Hematopoietic multipotent progenitor cell treated with erythropoietin and hydrocortisone succinate and interleukin-3 and kit ligand, for 17 days (in vitro differentiated cells): Measurements from ENCODE around the gene P2RY6.

Experiments
- DNase-seq: peaks from one replicate; pipeline ENCODE4 v3.0.0-alpha.2; 2015; ENCODE audit warnings: low spot score

The P2RY6 gene

DNA sequence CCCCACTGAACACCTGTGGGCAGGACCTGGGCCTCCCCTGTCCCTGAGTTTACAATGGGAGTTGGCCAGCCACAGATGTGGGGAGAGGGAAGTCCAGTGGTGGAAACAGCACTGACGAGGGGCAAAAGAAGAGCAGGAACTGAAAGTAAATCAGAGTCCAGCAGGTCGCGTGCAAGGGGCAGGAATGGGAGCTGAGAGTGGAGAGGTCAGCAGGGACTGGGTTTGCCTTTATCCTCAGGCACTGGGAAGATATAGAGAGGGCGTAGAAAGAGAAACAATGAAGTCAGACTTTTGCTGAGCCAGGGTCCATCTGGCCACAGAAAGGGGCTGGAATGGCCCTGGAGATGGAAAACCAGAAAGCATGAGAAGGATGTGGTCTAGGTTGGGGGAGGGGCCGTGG, 8.5 kb downstream of the P2RY6 start:
- no peak for DNase-seq

DNA sequence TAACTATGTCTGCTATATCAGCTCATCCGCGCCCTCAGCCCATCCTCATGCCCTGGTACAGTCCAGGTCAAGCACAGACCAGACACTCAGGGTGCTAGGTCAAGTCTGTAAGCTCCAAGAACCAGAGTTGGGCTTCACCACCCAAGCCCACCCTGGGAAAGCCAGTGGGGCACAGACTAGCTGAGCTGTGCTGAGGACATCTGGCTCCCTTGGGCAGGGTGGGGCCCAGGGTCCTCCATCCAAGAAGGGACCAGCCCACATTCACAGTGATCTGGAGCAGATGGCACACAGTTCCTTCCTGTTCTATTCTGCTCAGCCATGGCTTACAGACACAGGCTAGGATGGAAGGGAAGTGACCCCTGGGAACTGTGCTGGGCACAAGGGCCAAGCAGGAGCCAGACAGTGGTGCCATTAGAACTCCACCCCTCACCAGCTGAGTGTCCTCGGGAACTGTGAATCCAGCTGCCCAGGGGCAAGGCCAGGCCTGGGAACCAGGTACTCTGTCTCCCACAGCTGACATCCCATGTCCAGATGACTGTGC, 9.1 kb downstream of the P2RY6 start:
- DNase-seq: no peak

DNA sequence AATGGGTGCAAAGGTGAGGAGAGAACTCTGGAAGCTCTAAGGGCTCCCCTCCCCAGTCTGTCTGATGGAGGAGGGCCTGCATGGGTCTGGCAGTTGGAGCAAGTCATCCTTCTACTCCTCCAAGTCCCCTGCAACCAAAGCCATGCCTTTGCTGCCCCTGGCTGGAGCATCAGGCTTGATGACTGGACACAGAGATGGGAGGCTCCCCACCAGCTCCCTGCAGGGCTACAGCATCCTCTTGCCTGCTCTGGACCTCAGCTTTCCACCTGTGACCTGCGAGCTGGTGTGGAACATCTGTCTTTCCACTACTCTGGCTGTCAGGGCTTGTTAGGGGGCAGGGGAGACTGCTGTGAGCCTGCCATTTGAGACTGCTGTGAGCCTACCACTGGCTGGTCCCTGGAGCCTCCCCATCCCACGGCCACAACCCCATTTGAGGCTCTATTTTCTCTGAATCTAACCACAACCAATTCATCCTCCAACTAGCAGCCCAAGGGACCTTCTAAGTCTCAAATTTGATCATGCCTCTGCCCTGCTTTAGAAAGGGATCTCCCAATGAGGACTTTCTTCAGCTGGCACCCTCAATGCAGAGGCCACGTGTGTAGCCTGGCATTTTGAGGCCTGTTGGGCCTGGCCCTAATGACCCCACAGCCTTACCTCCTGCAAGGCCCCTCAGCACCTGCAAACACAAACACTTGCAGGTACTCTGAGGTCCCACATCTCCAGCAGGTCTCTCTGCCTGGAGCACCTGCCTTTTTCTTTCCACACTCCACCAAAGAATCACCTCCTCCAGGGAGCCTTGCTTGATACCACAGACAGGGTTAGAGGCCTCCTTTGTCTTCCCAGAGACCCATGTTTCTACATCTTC, 9.9 kb downstream of the P2RY6 start:
- no peak for DNase-seq

DNA sequence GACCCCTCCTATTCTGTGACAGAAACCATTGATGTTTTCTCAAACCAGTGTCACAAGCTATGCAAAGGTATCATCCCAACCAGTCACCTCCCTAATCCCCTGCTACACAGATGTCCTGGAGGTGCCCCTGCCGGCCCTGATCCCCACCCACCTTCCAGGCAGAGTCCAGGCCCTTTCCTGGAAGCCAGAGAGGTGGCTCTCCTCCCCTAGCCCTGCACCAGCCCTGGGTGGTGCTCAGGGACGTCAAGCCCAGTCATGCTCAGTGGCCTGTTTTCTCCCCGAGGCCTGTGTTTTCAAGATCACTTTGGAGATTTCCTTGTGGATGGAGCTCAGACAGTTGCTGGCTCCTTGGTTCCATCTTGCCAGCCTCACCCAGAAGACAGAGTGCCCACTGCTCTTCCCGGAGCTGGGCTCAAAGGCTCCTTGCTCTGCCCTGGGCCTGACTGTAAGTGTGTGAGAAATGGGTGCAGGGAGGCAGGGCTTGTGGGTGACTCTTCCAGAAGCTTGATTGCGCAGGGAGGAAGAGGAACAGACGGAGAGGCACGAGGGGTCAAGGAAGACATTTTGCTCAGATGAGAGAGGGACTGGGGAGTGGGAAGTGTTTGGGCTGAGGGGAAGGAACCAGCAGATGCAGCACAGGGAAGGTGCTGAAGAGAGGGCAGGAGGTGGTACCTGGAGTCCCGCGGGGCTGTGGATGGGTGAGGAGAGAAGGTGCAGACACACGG, 11.3 kb downstream of the P2RY6 start:
- no peak for DNase-seq

DNA sequence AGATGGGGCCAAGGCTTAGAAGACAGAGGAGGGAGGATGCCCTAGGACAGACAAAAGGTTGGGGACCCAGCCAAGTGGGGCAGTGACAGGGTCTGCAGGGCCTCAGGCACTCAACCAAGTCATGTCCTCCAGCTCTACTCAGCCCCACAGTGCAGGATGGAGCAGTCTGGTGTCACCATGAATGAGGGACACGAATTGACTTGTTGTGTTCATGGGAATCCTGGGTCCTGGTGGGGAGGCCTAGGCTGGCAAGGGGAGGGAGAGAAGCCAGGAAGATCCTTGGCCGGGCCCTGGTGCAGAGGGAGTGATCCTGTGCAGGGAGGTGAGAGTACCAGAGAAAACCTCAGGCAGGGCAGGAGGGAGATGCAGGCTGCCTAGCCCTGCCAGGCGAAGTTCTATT, 12.0 kb downstream of the P2RY6 start:
- DNase-seq: no peak

DNA sequence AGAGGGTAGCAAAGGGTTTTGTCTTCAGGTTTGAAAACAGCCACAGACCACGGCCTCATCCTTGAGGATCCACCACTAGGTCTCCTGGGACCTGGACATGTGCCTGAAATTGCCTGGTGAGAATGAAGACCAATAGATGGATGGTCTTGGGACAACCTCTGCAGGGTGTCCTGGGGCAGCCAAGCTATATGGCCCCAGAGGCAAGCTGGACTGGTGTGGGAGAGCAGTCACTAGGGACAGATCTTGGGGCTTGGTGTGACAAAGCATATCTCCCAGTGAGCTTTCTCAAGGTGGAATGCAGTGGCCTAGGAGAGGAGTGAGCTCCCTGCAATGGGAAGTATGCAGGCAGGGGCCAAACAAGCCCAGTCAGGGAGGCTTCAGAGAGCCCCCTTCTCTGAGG, 13.6 kb downstream of the P2RY6 start:
- no peak for DNase-seq

DNA sequence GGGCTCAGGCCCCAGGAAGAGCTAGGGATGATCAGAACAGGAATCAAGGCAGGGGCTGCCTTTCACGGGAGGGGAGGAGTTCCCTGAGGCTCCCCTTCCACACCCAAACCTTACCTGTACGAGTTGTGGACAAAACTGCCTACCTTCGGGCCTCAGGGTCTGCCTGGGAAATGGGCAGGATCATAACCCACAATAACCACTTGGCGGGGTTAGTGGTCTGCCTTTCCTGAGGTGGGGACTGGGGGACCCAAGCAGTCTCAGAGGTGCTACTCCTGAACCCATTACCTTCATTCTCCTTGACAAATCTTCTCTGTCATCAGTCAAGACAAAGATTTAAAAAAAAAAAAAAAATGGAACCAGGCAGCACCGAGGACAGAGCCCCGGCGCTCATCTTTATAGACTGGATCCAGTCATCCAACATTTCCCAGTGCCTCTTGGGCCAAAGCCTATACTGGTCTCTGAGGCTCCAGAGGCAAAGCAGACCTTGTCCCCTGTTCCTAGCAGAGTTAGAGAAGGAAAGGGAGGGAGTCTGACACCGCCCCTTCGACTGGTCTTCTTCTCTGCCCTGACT, 14.2 kb downstream of the P2RY6 start:
- DNase-seq: no peak

DNA sequence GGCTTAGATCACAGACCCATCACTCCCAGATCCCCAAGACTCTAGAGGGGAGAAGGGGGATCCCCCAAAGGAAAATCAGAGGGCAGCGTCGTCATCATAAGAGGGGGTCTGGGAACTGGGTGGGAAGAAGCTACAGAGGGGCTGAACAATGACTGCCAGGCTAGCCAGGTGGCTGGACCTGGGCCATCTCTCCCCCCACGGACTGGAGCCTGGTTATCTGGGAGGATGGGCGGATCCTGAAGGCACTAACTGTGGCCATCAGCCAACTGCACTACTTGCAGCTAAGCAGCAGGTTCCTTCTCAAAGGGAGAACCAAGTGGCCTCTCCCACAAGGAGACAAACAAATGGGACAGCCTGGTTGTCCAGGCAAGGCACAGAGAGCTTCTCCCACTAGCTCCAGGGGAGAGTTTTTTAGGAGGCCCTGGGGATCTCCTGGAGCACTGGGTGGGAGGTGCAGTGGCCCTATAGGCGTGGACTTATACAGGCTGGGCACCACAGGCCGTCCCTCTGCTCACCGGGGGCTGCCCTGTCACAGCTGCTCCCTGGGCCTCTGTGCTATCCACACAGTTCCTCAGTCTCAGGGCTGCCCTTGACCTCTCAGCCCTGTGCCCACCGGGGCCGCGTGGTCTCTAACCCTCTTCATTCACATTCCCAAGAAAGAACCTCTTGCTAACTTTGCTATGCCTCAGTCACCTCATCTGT, 15.4 kb downstream of the P2RY6 start:
- DNase-seq: no peak

DNA sequence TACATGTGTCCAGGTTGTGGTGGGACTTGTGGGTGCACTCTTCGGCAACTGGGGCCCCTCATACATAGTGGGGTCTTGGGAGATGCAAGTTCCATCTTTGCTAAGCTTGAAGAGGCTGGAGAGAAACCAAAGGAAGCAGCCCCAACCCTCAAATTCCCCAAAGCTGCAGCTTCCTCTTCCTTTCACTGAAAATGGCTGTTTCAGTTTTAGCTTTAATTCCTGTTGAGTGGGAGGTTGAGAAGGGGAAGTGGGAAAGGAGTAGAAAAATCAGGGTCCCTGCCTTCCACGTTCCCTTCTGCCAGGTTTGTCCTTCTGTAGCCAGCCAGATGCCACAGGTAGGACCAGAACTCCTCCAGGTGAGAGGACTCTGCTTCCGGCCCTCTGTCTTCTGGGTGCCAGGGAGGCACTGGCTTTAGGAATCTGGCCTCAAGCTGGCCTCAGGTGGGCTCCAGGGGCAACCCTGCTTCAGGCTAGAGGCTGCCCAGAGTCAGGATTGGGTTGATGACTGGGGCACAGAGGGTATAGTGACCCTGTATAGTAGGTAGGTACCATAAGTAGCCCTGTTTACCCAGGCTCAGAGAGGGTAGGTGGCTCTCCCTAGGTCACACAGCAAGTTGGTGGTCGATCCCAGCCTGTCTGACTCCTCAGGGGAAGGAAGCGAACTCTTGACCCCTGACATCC, 16.2 kb downstream of the P2RY6 start:
- DNase-seq: no peak

DNA sequence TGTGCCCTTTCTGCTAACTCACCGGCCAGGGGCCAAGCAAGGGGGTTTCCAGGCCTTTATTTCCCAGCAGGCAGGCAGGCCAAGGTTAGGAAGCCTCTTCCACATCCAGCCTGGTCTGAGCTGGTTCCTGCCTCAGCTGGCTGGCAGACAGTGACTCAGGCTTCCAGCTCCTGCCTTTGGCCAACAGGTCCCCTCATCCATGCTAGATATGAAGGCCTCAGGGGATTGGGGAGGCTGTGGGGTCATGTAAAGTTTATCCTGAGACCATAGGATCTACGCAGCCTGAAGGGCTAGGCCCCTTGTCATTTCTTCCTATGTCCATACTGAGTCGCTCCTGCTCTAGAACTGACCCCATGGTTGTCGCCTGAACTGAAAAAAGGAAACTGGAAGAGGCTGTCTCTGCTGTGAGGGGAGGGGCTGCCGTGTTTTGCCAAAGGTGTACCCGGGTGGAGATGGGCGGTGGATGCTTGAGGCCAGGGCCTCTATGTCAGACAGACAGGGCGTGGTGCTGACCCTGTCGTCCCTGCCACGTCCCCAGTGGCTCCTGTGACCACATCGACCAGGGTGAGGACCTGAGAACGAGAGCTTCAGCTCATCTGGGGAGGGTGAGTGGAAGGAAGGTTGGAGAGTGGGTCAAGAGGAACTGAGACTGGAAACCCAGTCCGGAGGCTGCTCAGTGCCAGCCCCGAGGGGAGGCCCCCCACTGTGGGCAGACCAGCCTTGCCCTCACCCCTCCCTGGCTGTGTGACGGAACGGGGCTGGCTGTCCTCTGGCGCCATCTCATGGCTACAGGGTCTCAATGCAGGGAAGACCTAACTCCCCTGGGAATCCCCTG, 17.0 kb downstream of the P2RY6 start:
- peak; percentile 42 for DNase-seq

DNA sequence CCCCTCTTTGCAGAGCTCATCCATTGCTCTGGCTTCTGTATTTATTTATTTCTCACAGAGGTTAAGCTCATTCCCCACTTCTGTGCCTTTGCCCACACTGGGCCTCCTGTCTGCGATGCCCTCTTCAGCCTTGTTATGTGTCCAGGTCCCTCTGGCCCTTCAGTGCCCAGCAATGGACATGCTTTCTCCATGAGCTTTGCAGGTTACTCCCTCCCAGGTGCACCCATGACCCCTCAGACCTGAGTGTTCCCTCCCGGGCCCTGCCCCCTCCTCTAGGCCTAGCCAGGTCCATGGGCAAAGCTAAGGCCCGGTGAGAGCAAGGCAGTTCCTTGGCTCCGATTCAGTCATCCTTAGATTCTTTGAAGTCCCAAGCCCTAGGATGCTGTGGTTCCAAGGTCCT, 18.4 kb downstream of the P2RY6 start:
- DNase-seq: no peak

DNA sequence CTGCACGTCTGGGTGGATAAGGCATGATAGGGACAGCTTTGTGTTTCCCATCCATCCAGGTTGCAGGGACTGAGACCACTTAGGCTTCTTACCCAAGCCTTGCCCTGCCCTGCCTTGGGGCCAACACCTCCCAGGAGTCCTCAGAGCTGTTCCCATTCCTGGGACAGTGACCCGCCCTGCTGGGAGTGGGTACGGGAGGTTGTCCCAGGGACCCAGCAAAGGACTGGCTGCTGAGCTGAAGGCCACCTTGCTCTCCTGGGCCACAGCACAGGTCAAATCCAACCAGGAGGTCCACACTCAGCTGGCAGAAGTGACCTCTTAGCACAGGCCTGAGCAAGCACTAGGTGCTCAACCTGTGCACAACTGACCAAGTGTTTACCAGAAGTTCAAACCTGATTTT, 19.1 kb downstream of the P2RY6 start:
- DNase-seq: no peak

DNA sequence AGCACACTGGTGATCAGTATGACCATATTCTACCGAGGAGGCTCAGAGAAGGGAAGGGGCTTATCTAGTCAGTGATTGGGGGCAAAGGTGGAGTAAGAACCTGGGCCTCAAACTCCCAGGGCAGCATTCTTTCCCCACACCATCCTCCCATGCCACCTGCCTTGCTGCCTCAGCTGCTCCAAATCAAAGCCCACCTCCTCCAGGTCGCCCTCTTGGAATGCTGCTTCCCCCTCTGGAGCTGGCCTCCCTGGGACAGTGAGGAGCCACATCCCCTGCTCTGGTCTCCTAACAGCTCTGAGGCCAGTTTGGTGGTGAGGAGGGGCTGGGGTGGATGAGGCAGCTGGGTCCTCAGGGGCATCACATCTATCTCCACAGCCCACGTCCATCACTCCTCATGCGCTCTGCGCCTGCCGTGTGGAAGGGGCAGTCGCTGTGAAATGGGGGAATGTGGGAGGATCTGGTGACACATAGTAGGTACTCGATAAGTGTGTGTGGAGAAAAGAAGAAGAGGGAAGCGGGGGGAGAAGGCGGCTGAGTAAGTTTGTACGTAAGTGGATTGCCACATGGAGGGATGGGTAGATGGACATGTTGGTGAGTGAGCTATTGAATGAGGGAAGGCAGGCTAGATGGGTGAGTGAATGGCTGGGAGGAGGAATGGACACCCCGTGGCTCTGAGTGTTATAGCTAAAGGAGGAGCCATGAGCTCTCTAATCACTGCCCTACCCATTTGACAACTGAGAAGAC, 19.8 kb downstream of the P2RY6 start:
- DNase-seq: no peak

DNA sequence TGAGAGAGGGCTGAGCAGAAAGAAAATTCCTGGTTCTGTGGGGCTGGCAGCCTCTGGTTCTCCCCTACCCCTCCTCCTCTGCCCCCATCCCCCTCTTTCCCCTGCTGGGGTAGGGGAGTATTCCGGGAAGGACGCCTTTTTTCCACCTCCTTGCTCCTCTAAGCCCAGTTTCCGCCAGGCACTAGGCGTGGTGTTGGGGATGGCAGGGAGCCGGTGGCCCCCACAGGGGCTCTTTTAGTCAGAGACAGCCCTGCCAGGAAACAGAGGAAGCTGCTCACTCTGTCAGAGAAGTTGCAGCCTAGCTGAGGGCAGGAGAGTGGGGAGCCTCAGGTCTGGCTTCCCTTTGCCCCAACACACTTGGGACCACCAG, 20.4 kb downstream of the P2RY6 start:
- no peak for DNase-seq

DNA sequence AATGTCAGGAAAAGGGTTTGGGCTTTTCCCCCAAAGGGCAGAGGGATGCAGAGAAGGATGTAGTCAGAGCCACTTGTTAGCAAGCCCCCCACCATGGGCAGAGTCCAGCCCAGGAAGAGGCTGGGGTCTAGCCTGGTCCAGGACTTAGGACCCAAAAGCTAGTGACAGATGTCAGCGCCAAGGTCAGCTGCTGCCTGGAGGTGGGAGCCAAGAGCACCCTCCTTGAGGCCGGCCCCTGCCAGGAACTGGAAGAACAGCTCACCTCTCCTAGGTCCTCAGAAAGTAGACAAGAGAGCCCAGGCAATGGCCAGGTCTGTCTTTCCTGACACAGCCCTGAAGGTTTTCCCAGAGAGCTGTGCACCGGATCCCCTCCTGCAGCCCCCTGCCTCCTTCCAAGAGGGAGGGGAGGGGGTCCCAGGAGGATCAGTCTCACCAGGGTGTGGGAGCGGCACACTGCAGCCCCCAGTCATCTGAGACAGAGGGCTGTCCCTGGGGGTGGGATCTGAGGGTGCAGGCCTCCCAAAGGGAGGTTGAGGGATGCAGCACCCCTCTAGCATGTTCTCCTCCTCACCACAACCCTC, 21.3 kb downstream of the P2RY6 start:
- DNase-seq: no peak

DNA sequence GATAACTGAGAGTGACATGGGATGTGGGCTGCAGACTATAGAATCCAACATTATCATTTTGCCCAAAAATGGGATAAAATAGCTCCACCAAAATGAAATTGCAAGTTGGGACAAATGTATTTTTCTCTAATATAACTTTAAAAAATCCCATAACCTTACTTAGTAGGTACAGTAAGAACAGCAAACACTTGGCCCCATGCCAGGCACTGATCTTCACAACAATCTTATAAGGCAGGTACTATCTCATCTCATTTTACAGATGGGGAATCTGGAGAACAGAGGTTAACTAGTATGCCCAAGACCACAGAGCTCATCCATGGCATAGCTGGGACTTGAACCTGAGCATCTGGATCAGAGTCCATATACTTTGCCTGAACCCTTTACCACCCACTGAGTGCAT, 22.5 kb downstream of the P2RY6 start:
- DNase-seq: no peak

DNA sequence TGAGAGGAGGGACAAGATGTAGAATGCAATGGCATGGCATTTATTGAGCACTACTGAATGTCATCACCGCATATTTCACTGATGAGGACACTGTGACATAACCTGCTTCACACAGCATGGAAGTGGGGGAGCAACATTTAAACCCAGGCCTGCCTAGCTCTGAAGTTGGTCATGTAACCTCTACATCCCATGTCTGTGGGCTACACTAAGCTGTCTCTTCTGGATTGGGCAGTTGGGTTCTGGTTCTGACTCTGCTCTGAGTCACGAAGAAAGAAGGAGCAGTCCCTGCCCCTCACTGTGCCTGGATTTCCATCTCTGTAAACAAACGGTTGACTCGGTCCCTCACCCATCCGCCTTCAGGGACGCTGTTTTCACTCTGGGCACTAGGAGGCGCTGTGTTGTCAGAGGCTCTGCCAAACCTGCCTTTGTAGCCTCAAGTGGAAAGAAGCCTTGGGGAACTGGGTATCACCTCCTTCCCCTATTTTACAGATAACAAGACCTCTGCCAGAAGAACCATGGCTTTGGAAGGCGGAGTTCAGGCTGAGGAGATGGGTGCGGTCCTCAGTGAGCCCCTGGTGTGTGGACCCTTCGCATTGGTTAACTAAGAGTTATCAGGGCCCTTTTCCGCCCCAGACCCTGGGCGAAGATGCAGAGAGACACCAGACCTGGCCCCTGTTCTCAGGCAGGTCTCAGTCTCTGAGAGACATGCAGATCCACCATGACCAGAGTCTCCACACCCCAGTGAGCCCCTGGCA, 23.3 kb downstream of the P2RY6 start:
- peak; percentile 71 for DNase-seq

DNA sequence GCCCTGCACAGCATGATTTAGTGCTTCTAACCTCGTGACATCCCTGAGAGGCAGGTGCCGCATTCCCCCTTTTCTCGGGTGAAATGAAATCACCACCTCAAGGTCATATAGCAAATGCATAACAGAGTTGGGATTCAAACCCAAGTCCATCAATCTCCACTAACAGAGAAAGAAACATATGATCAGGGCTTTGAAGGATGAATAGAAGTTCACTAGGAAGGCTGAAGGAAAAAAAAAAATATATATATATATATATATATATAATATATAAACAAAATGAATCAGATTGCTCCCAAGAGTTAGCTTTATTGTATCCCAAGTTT, 23.8 kb downstream of the P2RY6 start:
- no peak for DNase-seq
